ENCODE measurements around the gene LRSAM1.

DNA sequence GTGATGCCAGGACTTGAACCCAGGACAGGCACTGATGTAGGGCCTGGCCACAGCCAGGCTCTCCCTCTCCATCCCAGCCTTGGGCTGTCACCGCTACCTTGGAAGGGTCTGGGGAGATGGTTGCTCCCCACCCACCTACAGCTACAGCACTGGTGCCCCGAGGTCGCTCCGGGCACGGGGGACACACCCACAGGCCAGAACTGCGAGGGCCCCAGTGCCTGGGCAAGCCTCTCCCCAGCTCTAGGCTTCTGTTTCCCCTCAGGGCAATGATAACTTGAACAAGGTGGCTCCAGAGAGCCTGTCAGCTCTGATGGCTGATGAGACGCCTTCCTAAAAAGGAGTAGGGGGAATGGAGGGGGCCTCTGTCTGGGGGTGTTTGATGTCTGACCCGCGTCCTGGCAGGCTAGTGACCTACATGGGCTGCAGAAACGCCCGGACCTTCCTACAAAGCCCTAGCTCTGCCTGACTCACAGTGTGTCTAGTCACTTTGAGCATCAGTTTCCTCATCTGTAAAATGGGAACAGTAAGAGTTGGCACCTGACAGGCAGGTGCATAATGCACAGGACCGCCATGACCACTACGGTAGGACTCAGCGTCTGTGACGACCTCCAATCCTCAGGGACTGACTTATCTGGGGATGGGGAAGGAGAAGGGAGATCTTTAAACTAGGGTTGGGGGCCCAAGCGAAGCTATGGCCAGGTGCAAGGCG, 76.4 kb downstream of the LRSAM1 start:
- TF ChIP-seq, protein P1, sequence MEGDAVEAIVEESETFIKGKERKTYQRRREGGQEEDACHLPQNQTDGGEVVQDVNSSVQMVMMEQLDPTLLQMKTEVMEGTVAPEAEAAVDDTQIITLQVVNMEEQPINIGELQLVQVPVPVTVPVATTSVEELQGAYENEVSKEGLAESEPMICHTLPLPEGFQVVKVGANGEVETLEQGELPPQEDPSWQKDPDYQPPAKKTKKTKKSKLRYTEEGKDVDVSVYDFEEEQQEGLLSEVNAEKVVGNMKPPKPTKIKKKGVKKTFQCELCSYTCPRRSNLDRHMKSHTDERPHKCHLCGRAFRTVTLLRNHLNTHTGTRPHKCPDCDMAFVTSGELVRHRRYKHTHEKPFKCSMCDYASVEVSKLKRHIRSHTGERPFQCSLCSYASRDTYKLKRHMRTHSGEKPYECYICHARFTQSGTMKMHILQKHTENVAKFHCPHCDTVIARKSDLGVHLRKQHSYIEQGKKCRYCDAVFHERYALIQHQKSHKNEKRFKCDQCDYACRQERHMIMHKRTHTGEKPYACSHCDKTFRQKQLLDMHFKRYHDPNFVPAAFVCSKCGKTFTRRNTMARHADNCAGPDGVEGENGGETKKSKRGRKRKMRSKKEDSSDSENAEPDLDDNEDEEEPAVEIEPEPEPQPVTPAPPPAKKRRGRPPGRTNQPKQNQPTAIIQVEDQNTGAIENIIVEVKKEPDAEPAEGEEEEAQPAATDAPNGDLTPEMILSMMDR (IDR thresholded peaks at IDR 0.05; ENCODE audit: insufficient read depth, low read length, poor library complexity, severe bottlenecking), result no peak
- TF ChIP-seq EZH2phosphoT487 (conservative IDR thresholded peaks at IDR 0.05; ENCODE audit: low read length), result no peak

Data from SU-DHL-6 (cell line).